Chondrocyte (in vitro differentiated cells): ENCODE data around the gene PLCG2. TPM values are rescaled to one million over a fixed set of nuclear protein-coding genes. Genes with fewer than 3 reads are reported as not detected.

Experiments
- DNase-seq: peaks from one replicate; pipeline ENCODE4 v3.0.0; 2021; ENCODE audit warnings: mixed read lengths, low spot score
- H3K27ac Mint-ChIP-seq: one replicate; pipeline ENCODE4 v1.8.0; 2021; ENCODE audit warnings: mild to moderate bottlenecking, moderate library complexity, mixed read lengths; ENCODE audit not compliant: unreplicated experiment
- H3K27me3 Mint-ChIP-seq: 2 replicates; pipeline ENCODE4 v1.8.0; 2021; ENCODE audit warnings: low read depth, mixed read lengths
- H3K36me3 Mint-ChIP-seq: 2 replicates; pipeline ENCODE4 v1.8.0; 2021; ENCODE audit warnings: low read depth, mixed read lengths
- H3K4me1 Mint-ChIP-seq: 2 replicates; pipeline ENCODE4 v1.8.0; 2021; ENCODE audit warnings: low read depth, mild to moderate bottlenecking, mixed read lengths
- H3K4me3 Mint-ChIP-seq: one replicate; pipeline ENCODE4 v1.8.0; 2021; ENCODE audit warnings: mild to moderate bottlenecking, moderate library complexity, mixed read lengths; ENCODE audit not compliant: unreplicated experiment
- H3K9me3 Mint-ChIP-seq: 2 replicates; pipeline ENCODE4 v1.8.0; 2021; ENCODE audit warnings: low read depth, mixed read lengths
- CTCF ChIP-seq: fragments of 200-600 bp; sonication (generic); IDR thresholded peaks from 2 replicates; pipeline ENCODE4 v1.5.0; 2021; ENCODE audit warnings: antibody characterized with exemption, mild to moderate bottlenecking, moderate library complexity
- total RNA-seq: library from RNA; stranded (reverse); gene quantifications from 3 replicates; pipeline ENCODE4 v1.2.1, GENCODE V29; 2021

The PLCG2 gene
- total RNA-seq, 1 donor from 2014 or later: 1.1 TPM

DNA sequence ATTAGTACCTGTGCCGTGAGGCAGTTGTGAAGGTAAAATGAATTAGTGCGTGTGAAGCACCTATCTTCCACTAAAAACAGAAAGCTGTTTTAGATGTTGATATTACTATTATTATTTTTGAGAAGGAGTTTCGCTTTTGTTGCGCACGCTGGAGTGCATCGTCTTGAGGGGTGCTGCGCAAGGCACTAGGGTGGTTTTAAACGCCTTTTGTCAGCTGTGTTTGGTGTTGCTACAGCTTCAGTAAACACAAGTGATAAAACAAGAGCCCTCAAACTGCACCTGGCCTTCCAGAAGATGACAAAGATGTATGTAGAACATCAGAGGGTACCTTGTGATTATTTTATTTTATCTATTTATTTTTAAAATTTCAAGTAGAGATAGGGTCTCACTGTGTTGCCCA lies 38.2 kb downstream of the PLCG2 start:
- Mint-ChIP-seq H3K27ac (no peak overlapping the region), H3K27me3 (peaks cover 20% of the 10 kb centered on the region), H3K36me3 (no peaks in the 10 kb centered on the region), H3K4me1 (peaks cover 10% of the 10 kb centered on the region), H3K4me3 (no peak overlapping the region), H3K9me3 (peaks cover 8% of the 10 kb centered on the region)
- no peak for TF ChIP-seq CTCF
- DNase-seq: no peak

GRCh38 chr16:81817789-81818567 lies 38.9 kb downstream of the PLCG2 start:
- H3K36me3 Mint-ChIP-seq: no peaks in the 10 kb centered on the region
- H3K27me3 Mint-ChIP-seq: peaks cover 19% of the 10 kb centered on the region
- H3K9me3 Mint-ChIP-seq: peaks cover 4% of the 10 kb centered on the region
- H3K4me1 Mint-ChIP-seq: peaks cover 10% of the 10 kb centered on the region
- no peak overlapping the region for H3K4me3 Mint-ChIP-seq
- DNase-seq: no peak
- no peak for TF ChIP-seq CTCF
- no peak overlapping the region for H3K27ac Mint-ChIP-seq

DNA sequence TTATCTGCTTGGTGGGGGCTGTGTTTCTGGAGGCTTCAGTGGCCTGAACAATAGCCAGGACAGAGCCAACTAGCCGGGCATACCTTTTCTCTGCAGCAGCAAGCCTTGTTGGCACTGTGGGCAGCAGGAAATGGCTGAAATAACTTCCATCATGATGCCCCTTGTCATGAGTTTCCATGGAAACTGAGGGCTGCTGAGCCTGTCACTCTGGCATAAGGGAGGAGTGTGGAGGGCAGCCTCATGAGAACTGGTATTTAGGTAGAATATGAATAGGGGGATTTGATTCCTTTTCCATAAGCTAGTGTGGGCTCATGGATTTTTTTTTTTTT lies 39.4 kb downstream of the PLCG2 start:
- H3K36me3 Mint-ChIP-seq: no peaks in the 10 kb centered on the region
- no peak overlapping the region for H3K4me3 Mint-ChIP-seq
- TF ChIP-seq CTCF: no peak
- H3K4me1 Mint-ChIP-seq: peaks cover 13% of the 10 kb centered on the region
- no peak overlapping the region for H3K27ac Mint-ChIP-seq
- H3K27me3 Mint-ChIP-seq: peaks cover 13% of the 10 kb centered on the region
- DNase-seq: no peak
- H3K9me3 Mint-ChIP-seq: no peaks in the 10 kb centered on the region

GRCh38 chr16:81818905-81819304 lies 39.8 kb downstream of the PLCG2 start:
- DNase-seq: no peak
- H3K36me3 Mint-ChIP-seq: no peaks in the 10 kb centered on the region
- no peak overlapping the region for H3K27ac Mint-ChIP-seq
- peaks cover 13% of the 10 kb centered on the region for H3K4me1 Mint-ChIP-seq
- H3K4me3 Mint-ChIP-seq: no peak overlapping the region
- H3K9me3 Mint-ChIP-seq: no peaks in the 10 kb centered on the region
- no peak for TF ChIP-seq CTCF
- peaks cover 10% of the 10 kb centered on the region for H3K27me3 Mint-ChIP-seq

- DNase-seq: no peak
- Mint-ChIP-seq H3K4me1 (peaks cover 13% of the 10 kb centered on the region), H3K27ac (no peak overlapping the region), H3K36me3 (peaks cover 2% of the 10 kb centered on the region), H3K27me3 (peaks cover 4% of the 10 kb centered on the region), H3K9me3 (peaks cover 5% of the 10 kb centered on the region), H3K4me3 (no peak overlapping the region)
- no peak for TF ChIP-seq CTCF
Observed at GRCh38 chr16:81821436-81822128, 42.5 kb downstream of the PLCG2 start.
